LNCaP clone FGC (cell line): ENCODE measurements around the gene LAMP2.
A peak's percentile ranks its signal among the peaks of the same experiment; 100 is the strongest.
"Not testable (repeated sequence)": the region's sequence is repeated elsewhere in the genome, so short reads cannot be mapped to it uniquely, and the experiment has no call there.

ENCODE experiments used
- DNase-seq: peaks from one replicate; pipeline ENCODE4 v3.0.0-alpha.2; 2011; ENCODE audit warnings: low read depth
- H3K4me3 ChIP-seq: 2 replicates; pipeline ENCODE4 v1.5.1; 2011; ENCODE audit warnings: mild to moderate bottlenecking, low read depth, low read length, control low read depth
- TF ChIP-seq, protein P1 (sequence below): IDR thresholded peaks from 2 replicates; pipeline ENCODE4 v1.5.1; 2012; ENCODE audit warnings: mild to moderate bottlenecking; ENCODE audit not compliant: control insufficient read depth, insufficient read depth; ENCODE audit errors: extremely low read depth

LAMP2 gene

DNA sequence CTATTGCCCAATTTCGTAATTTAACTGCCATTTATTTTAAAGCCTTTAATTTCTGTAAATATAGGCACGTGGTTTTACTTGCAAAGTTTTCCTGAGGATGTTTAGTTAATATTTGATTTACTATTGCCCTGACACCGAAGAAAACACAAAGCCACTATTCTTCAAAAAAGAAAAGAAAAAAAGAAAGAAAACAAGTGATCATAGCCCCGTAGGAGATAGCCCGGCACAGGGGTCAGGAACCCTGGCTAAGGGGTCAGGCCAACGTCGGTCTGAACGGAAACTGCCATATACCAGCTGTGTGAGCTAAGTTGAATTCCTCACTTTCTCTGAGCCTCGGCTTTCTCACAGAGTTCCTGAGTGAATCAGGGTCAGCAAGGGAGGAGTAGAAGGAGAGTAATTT lies 17.7 kb upstream of the LAMP2 start:
- H3K4me3 ChIP-seq = no peak overlapping the region
- DNase-seq = no peak
- TF ChIP-seq, protein P1, sequence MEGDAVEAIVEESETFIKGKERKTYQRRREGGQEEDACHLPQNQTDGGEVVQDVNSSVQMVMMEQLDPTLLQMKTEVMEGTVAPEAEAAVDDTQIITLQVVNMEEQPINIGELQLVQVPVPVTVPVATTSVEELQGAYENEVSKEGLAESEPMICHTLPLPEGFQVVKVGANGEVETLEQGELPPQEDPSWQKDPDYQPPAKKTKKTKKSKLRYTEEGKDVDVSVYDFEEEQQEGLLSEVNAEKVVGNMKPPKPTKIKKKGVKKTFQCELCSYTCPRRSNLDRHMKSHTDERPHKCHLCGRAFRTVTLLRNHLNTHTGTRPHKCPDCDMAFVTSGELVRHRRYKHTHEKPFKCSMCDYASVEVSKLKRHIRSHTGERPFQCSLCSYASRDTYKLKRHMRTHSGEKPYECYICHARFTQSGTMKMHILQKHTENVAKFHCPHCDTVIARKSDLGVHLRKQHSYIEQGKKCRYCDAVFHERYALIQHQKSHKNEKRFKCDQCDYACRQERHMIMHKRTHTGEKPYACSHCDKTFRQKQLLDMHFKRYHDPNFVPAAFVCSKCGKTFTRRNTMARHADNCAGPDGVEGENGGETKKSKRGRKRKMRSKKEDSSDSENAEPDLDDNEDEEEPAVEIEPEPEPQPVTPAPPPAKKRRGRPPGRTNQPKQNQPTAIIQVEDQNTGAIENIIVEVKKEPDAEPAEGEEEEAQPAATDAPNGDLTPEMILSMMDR = no peak

DNA sequence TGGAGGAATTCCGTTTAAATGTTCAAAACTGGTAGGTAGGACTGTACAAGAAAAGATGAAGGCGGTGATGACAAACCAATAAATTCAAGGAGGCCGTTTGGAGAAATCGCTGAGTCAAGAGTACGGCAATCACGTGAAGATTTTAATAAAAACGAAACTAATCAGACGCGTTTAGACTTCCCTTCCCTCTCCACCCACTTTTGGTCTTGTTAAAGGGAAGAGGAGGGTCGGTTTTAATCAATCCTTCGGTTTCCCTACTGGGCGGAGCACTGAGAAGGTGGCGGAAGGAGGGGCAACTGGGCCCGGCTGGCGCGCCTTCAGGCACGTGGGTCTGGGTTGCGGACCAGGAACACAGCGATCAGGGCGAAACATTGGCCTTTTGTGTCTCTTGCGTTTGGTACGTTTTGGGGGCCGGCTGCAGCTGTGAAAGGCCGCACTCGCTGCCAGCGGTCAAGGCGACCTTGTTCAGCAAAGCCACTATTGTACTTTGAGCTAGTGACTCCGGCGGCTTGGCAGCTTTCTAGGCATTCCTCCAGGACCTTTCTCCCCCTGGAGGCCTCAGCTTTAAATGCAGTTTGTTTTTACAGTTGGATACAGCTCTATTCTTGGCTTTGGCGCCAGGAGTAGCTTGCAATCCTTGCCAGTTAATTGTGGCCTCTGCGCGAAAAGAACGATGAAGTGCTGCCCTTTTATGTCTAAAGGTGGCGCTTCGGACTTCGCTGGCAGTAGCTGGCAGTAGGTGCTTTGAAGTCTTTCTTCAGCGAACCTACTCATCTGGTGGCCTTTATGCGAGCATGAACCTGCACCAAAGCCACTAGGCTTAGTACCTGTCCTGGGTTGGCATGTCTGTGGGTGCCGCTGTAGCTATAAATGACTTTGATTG lies 16.8 kb upstream of the LAMP2 start:
- DNase-seq = peak; percentile 87
- H3K4me3 ChIP-seq = peak overlapping the region; percentile 48
- TF ChIP-seq, protein P1 = peak; percentile 47

DNA sequence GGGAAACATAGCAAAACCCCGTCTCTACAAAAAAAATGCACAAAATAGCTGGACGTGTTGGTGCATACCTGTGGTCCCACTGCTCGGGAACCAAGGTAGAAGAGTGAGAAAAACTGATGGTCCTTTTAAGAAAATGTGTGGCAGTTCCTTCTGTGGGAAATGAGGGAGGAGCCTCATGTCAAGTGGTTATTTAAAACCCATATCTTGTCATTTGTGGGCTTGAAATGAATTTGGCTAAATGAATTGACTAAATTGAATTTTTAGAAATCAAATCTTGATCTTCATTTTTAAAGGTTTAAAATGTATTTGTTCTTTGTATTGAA lies 16.2 kb upstream of the LAMP2 start:
- DNase-seq = no peak
- H3K4me3 ChIP-seq = peak overlapping the region; percentile 48
- TF ChIP-seq, protein P1 = no peak

DNA sequence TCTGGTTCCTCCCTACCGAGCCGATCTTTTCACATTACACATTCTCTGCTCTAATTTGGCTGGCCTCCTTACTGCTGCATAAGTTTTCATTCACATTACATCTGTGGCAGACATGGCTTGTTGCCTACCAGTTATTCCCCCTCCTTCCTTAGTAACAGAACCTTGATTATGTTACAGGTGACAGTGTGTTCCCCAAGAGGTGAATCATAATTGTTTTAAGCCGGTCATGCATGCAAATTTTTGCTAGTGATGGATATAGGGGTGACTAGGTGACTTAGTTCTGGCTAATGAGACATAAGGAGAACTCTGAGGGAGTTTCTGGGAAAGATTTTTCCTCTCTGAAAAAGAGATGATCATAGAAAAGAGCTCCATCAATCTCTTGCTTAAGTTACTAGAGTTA lies 8.4 kb upstream of the LAMP2 start:
- no peak overlapping the region for H3K4me3 ChIP-seq
- TF ChIP-seq, protein P1 = no peak
- DNase-seq = no peak

DNA sequence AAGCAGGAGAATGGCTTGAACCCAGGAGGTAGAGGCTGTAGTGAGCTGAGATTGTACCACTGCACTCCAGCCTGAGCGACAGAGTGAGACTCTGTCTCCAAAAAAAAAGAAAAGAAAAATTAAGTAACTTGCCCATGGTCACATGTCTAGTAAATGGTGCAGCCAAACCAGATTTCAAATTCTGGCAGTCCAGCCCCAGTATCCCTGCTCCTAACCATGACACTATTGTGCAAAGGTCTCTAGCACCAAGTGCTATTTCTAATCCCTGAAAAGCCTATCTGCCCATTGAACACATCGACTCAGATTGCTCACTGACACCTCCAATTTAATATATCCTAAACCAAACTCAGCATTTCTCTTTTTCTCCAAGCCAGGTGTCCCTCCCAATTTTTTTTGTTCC lies 7.6 kb upstream of the LAMP2 start:
- TF ChIP-seq, protein P1 = no peak
- DNase-seq = no peak
- H3K4me3 ChIP-seq = no peak overlapping the region

DNA sequence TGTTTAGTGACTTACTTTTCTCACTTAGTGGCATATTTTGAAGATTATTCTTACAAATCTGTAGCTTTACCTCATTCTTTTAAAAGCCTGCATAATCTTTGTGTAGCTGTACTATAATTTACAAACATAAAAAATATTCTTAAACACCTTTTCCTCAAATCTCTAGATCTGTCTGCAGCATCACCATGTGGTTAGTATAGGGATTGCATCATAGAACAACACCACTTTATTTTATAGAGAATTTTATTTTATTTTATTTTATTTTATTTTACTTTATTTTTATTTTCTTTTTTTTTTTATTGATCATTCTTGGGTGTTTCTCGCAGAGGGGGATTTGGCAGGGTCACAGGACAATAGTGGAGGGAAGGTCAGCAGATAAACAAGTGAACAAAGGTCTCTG lies 6.4 kb upstream of the LAMP2 start:
- not testable (repeated sequence) for DNase-seq

DNA sequence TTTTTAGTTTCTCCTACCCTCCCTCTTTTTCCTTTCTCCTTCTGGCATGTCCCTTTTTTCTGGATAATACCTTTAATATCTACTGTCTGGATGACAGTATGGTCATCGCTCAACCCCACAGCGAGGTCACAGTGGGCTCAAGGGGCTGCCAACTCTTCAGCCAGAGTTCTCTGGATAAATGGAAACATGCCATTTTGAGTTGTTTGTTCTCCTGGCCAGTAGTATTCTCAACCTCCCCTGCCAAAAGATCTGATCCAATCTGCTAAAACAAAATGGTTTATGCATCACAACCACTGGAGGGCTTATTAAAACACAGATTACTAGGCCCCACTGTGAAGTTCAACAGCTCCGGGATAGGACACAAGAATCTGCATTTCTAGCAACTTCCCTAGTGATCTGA lies 5.0 kb upstream of the LAMP2 start:
- H3K4me3 ChIP-seq = no peak overlapping the region
- no peak for DNase-seq
- TF ChIP-seq, protein P1 = no peak

More for the DNA sequence above, 6.4 kb upstream of the LAMP2 start:
- TF ChIP-seq, protein P1 = peak; percentile 43
- not testable (repeated sequence) for H3K4me3 ChIP-seq

DNA sequence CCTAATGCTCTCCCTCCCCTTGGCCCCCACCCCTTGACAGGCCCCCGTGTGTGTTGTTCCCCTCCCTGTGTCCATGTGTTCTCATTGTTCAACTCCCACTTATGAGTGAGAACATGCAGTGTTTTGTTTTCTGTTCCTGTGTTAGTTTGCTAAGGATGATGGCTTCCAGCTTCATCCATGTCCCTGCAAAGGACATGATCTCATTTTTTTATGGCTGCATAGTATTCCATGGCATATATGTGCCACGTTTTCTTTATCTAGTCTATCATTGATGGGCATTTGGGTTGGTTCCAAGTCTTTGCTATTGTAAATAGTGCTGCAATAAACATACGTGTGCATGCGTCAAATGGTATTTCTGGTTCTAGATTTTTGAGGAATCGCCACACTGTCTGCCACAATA lies 561 bp upstream of the LAMP2 start:
- DNase-seq, H3K4me3 ChIP-seq: not testable (repeated sequence)
